ENCODE measurements around the gene ABCC4.

DNA sequence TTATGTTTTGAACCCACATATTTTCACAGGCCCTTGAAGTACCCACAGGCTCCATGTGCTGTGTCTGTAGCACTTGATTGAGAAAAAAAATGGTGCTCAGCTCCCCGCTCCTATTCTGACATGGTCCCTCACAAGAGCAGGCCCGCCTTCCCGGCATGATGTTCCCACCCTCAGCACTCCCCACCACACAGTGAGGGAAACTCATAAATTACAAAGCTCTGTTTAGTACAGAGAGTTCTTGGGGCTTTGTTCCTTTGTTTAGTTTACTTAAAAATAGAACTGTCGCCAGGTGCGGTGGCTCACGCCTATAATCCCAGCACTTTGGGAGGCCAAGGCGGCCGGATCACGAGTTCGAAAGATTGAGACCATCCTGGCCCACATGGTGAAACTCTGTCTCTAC is 25.9 kb upstream of the ABCC4 start:
- TF ChIP-seq GABPA (IDR thresholded peaks at IDR 0.05 in 1 of 2, conservative IDR thresholded peaks at IDR 0.05 in 1 of 2) (no peak), EGR1 (IDR thresholded peaks at IDR 0.05; ENCODE audit: low read depth in 2 of 2) (no peak), RAD21 (IDR thresholded peaks at IDR 0.05) (no peak), YY1 (IDR thresholded peaks at IDR 0.05) (no peak)
- TF ChIP-seq, protein P1, sequence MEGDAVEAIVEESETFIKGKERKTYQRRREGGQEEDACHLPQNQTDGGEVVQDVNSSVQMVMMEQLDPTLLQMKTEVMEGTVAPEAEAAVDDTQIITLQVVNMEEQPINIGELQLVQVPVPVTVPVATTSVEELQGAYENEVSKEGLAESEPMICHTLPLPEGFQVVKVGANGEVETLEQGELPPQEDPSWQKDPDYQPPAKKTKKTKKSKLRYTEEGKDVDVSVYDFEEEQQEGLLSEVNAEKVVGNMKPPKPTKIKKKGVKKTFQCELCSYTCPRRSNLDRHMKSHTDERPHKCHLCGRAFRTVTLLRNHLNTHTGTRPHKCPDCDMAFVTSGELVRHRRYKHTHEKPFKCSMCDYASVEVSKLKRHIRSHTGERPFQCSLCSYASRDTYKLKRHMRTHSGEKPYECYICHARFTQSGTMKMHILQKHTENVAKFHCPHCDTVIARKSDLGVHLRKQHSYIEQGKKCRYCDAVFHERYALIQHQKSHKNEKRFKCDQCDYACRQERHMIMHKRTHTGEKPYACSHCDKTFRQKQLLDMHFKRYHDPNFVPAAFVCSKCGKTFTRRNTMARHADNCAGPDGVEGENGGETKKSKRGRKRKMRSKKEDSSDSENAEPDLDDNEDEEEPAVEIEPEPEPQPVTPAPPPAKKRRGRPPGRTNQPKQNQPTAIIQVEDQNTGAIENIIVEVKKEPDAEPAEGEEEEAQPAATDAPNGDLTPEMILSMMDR (IDR thresholded peaks at IDR 0.05; ENCODE audit: low read depth, low read length, missing input control) = no peak
- TF ChIP-seq, protein P2, sequence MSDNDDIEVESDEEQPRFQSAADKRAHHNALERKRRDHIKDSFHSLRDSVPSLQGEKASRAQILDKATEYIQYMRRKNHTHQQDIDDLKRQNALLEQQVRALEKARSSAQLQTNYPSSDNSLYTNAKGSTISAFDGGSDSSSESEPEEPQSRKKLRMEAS (IDR thresholded peaks at IDR 0.05) = no peak
